ENCODE data around the gene CCDC59.
"Not testable (repeated sequence)": the region's sequence is repeated elsewhere in the genome, so short reads cannot be mapped to it uniquely, and the experiment has no call there.

CCDC59 gene, protein sequence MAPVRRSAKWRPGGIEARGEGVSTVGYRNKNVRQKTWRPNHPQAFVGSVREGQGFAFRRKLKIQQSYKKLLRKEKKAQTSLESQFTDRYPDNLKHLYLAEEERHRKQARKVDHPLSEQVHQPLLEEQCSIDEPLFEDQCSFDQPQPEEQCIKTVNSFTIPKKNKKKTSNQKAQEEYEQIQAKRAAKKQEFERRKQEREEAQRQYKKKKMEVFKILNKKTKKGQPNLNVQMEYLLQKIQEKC

GRCh38 chr12:82358200-82359114 lies at the start of gene CCDC59, which contains the start of gene METTL25:
Gene CCDC59, minus strand, starts transcription at chr12:82358387. Its CDS starts 11 bp downstream, at chr12:82358376.
Gene METTL25, plus strand, starts transcription at chr12:82358529. Its CDS starts 37 bp downstream, at chr12:82358566.
- peak; percentile 67 for DNase-seq (ENCODE audit: low spot score)

DNA sequence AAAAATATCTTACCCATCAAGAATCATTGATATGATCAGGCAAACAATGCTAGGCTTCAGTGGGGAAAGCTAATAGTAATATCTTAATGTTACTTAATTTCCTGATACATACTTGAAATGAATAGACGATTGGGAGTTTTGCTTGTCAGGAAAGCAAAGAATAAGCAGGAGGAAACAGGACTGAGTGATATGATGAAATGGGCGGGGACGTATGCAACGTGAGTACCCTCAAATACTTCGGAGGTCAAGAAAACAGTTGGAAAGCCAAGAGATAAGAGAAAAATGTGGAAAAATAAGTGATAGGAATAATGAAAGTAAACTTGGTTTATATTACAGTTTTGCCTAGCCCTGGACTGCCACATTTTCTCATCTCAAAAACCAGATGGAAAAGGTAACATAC lies 49.3 kb upstream of the CCDC59 start:
- no peak for DNase-seq (ENCODE audit: low spot score)

- no peak for DNase-seq (ENCODE audit: low spot score)
Observed at GRCh38 chr12:82406651-82407050, 48.5 kb upstream of the CCDC59 start.

- no peak for DNase-seq (ENCODE audit: low spot score)
Observed at GRCh38 chr12:82400819-82401218, 42.6 kb upstream of the CCDC59 start.

DNA sequence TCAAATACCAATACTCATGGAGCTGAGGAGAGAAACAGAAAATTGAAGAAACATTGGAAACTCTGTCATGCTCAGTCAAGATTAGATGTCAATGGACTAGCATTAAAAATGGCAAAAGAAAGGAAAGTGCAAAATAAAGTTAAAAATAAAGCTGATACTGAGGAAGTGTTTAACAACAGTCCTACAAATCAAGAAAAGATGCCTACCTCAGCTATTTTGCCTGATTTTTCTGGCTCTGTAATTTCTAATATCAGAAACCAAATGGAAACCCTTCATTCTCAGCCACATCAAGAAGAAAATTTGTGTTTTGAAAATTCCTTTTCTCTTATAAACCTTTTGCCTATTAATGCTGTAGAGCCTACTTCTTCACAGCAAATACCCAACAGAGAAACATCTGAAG lies 40.7 kb upstream of the CCDC59 start:
- DNase-seq (ENCODE audit: low spot score) = no peak

DNA sequence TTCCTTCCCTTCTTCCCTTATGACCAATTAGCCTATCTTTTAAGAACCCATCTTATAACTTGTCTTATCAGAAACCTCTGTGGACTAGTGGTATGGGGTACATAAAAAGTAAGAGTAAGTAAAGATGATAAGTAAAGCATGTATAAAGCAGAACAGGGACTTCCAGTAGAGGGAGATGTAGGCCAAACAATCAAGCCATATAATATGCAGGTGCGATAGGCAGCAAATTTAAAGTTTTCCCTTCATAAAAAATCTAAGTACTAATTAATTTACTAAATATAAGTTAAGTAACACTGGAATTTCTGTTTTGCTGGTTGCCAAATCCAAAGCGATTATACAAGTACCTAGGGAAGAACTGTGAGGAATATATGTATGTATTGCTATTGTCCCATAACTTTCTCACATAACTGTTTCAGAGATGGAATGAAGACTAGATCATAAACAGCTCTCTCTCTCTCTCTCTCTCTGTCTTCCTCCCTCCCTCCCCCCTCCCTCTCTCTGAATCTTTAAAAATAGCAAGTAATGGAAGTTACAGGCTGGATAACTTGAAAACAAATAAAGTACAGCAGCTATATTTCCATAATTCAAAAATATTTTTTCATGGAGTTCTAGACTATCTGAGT lies 25.9 kb upstream of the CCDC59 start:
- DNase-seq (ENCODE audit: low spot score) = no peak

- no peak for DNase-seq (ENCODE audit: low spot score)
Observed at GRCh38 chr12:82378997-82379396, 20.8 kb upstream of the CCDC59 start.

GRCh38 chr12:82375201-82375600 lies 17.0 kb upstream of the CCDC59 start:
- no peak for DNase-seq (ENCODE audit: low spot score)

DNA sequence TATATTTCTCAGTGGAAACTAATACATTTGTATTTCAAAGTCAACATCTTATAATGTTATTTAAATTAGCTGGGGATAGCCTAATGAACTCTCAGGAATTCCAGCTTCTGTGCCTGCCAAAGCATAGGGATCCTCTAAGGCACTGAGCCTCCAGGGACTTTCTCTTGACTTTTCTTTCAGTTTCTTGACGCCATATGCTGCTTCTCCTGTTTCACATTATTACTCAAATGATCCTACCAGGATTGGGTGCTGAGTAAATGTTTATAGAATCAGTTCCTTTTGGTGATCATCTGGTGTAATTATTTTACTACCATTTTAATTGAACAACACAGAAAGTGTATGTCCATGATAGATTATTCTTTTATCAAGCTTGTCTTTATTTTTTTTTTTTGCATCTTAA lies 8.0 kb upstream of the CCDC59 start:
- no peak for DNase-seq (ENCODE audit: low spot score)

DNA sequence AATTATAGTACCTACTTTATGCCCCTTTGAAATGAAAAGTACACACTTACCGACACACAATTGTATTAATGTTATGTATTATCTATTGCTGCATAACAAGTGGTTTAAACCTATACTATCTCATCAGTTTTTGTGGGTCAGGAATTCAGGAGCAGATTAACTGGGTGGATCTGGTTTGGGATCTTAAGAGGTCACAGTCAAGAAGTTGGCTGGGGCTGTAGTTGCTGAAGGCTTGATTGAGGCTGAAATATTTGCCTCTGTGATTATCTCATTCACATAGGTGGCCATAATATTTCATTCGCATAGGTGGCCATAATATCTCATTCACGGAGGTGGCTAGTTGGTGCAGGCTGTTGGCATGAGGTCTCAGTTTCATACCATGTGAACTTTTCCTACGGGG lies 5.8 kb upstream of the CCDC59 start:
- DNase-seq (ENCODE audit: low spot score) = no peak

- DNase-seq (ENCODE audit: low spot score) = no peak
Observed at GRCh38 chr12:82361461-82361915, 3.3 kb upstream of the CCDC59 start.

DNA sequence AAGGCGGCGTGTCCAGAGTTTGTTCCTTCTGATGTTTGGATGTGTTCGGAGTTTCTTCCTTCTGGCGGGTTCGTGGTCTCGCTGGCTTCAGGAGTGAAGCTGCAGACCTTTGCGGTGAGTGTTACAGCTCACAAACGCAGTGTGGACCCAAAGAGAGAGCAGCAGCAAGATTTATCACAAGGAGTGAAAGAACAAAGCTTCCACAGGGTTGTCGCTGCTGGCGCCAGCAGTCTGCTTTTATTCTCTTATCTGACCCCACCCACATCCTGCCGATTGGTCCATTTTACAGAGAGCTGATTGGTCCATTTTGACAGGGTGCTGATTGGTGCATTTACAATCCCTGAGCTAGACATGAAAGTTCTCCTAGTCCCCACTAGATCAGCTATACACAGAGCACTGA lies 2.6 kb upstream of the CCDC59 start:
- DNase-seq (ENCODE audit: low spot score) = not testable (repeated sequence)

DNA sequence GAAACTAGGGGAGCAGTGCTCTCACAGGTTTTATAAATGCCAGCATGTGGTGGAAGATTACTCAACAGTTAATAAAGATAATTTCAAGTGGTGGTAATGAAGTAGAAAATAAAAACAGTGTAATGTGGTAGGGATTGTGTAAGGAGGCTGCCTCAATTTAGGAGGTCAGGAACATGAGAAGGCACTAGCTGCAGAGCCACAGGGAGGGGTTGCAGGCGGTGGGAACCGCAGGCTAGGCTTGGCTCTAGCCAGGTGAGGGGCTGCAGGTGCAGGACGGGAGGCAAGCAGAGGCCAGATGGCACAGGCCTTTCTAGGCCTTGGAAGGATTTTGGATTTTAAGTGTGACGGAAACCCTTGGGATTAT lies 910 bp upstream of the CCDC59 start:
- peak; percentile 32 for DNase-seq (ENCODE audit: low spot score)

DNA sequence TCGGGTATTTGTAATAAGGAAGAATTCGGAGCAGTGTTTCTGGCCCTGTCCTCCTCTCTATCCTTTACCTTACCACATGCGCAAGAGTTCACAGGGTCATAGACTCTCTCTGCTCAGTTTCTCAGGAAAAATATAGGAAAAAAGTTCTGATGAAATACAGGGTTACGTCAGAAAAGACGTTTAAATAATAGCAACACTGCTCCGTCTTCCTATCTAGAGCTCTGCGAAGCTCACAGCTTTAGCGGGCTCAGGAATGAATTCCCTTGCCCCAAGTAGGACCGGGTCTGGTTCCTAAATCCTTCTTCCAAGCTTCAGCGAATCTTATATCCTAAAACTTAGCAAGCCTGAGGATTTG lies 365 bp downstream of the CCDC59 start:
- no peak for DNase-seq (ENCODE audit: low spot score)

GRCh38 chr12:82357340-82357739 lies 847 bp downstream of the CCDC59 start:
- DNase-seq (ENCODE audit: low spot score) = no peak

DNA sequence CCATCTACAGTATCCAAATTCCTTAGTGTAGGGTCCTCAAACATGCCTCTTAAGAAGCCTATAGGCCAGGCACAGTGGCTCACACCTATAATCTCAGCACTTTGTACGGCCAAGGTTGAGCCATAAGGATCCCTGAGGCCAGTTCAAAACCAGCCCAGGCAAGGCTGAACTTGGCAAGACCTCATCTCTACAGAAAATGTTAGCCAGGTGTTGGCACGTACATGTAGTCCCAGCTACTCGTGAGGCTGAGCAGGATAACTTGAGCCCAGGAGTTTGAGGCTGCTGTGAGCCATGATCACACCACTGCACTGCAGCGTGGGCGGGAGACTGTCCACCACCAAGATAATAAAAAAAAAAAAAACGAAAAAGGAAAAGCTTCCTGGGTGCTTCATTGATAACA lies 6.8 kb downstream of the CCDC59 start:
- no peak for DNase-seq (ENCODE audit: low spot score)

DNA sequence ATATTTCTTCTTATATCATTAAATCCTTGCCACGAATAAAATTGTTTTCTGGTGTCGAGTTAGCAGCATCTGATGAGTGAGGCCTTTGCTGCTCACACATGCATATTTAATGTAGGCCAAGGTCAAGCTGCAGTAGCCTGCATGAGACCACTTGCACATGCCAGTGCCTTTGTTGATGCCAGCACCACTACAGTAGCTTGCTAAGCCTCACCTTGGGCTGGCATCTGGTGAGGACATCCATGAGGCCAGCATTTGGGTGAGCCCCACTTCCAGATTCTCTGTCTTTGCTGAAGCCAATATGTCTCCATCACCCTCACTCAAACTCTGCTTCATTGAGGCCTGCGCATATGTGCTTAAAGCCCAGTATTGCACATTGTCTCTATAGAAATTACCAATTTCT lies 8.0 kb downstream of the CCDC59 start:
- DNase-seq (ENCODE audit: low spot score) = no peak

- peak; percentile 3 for DNase-seq (ENCODE audit: low spot score)
Observed at GRCh38 chr12:82329508-82329907, 28.7 kb downstream of the CCDC59 start.

DNA sequence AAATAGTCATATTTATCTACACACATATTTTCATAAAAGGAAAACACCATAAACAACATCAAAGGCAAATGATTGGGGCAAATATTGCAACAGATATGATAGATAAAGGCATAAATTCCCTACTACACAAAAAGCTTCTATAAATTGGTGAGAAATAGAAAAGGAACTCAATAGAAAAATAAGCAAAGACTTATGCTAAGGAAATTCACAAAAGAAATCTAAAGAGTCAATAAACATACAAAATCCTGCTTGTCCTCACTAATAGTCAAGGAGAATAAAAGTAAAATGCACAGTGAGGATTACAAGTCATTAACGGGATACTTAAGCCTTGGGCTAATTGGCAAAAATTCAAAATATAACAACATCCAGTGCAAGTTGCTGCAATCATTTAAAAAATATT lies 30.3 kb downstream of the CCDC59 start:
- DNase-seq (ENCODE audit: low spot score) = no peak

DNA sequence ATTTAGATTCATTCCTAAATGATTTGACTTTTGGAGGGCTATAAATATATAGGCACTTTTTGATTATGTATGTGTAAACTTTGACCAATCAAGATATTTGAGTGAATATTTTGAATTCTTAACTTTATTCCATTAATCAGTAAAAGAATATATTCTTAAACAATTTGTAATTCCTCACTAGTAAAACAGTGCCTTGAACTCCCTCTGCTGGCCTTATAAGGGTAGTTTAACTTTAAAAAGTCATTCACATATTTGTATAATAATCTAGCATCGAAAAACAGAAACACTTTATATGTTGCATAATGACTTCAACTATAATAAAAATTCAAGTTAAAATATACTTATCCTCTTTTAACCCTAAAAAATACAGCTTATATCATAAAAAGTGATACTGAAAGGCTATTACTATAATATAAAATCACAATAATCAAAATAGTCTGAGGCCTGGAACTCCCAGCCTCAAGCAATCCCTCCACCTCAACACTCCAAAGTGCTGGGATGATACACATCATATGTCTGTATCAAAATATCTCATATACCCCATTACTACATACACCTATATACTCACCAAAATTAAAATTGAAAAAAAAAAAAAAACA lies 31.2 kb downstream of the CCDC59 start:
- no peak for DNase-seq (ENCODE audit: low spot score)

GRCh38 chr12:82325540-82326336 lies 32.4 kb downstream of the CCDC59 start:
- no peak for DNase-seq (ENCODE audit: low spot score)

DNA sequence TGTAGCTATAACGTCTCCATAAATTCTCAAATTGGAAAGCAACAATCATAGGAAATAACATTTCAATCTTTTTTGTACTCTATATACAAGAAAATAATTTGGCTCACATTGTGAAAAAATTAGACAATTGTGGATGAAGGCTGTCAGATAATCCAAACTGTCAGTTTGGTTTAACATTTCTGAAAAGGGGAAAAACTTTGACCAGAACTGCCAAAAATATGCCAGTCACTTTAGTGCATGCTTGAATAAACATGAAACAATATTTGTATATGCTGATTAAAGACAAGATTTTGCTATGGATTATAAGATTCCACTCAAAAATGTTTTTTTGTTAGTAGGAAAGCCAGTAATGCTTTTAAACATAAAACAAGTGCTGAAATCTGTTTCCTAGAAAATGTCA lies 38.9 kb downstream of the CCDC59 start:
- no peak for DNase-seq (ENCODE audit: low spot score)
